SU-DHL-6 (cell line): ENCODE data around the gene MOV10L1.

Experiments used
- CTCF ChIP-seq: fragments of 200-600 bp; sonication (generic); IDR thresholded peaks from one replicate; pipeline ENCODE4 v1.5.1; 2017; ENCODE audit warnings: antibody characterized with exemption, mild to moderate bottlenecking, low read length, moderate library complexity; ENCODE audit not compliant: insufficient read depth, poor library complexity, severe bottlenecking
- EZH2phosphoT487 ChIP-seq: fragments of 200-600 bp; sonication (generic), shearing (Covaris generic); conservative IDR thresholded peaks from 2 replicates; pipeline ENCODE4 v1.6.1; 2018; ENCODE audit warnings: mild to moderate bottlenecking, antibody characterized with exemption, low read length, moderate library complexity, mixed read lengths

DNA sequence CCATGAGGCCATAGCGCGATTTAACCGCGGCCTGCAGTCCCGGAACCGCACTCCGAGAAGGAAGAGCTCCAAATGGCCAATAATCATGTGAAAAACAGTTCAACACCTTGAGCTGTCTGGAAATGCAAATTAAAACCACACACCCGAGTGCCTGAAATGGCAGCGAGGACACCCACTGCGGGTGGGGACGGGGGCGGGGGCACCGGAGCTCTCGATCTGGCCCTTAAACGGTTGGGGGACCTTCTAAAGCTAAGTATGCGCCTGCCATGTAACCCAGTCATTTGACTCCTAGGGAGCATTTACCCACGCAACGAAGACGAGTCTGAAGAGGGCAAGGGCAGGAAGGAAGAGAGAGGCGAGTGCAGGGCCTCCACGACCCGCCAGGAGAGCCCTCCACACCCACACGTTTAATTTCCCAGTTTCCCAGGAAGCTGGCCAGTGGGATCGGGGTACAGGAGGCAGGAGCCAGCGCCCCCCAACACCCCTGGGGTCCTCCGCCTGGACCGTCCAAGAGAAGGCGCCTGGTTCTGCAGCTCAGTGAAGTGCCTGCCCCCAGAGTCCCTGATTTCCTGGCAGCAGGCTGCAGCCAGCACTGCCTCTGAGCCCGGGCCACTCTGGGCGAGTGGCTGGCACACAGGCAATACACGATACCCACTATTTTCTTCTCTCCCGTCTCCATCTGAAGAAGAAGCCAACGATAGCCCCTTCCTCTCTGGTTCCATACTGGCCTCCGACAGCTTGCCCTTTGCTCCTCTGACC, 33.4 kb upstream of the MOV10L1 start:
- TF ChIP-seq CTCF: no peak
- TF ChIP-seq EZH2phosphoT487: no peak
